Inflammatory macrophage treated with lipopolysaccharide for 1 hour (primary cell): Measurements from ENCODE around the gene CALD1.
A peak's percentile ranks its signal among the peaks of the same experiment; 100 is the strongest.

Experiments used
- DNase-seq, 2 donors: peaks; one replicate each; pipeline ENCODE4 v3.0.0-alpha.2; 2020 to 2022

The CALD1 gene

GRCh38 chr7:134932707-134933370 lies 153.4 kb downstream of the CALD1 start:
- DNase-seq, result no peak

- no peak for DNase-seq
These were observed 154.1 kb downstream of the CALD1 start for GRCh38 chr7:134933460-134934068.

GRCh38 chr7:134935701-134936100 lies 156.3 kb downstream of the CALD1 start:
- DNase-seq, result no peak

- no peak for DNase-seq
These were observed 157.6 kb downstream of the CALD1 start for GRCh38 chr7:134936893-134937510.

GRCh38 chr7:134938141-134938540 lies 158.7 kb downstream of the CALD1 start:
- DNase-seq, result no peak

GRCh38 chr7:134939136-134939535 lies 159.7 kb downstream of the CALD1 start:
- no peak for DNase-seq

GRCh38 chr7:134940729-134941128 lies 161.3 kb downstream of the CALD1 start:
- DNase-seq, result no peak

- DNase-seq, result no peak
These were observed 161.9 kb downstream of the CALD1 start for GRCh38 chr7:134941185-134941900.

- DNase-seq, result no peak
These were observed 162.5 kb downstream of the CALD1 start for GRCh38 chr7:134941952-134942351.

- no peak for DNase-seq
These were observed 163.4 kb downstream of the CALD1 start for GRCh38 chr7:134942690-134943466.

GRCh38 chr7:134943785-134944400 lies 164.5 kb downstream of the CALD1 start:
- DNase-seq, result peak; percentile 28 to 46

GRCh38 chr7:134945691-134946090 lies 166.3 kb downstream of the CALD1 start:
- no peak for DNase-seq

- DNase-seq, result peak; percentile 37 to 41
These were observed 166.8 kb downstream of the CALD1 start for GRCh38 chr7:134946260-134946659.

GRCh38 chr7:134947329-134947728 lies 167.9 kb downstream of the CALD1 start:
- no peak for DNase-seq

- no peak for DNase-seq
These were observed 168.4 kb downstream of the CALD1 start for GRCh38 chr7:134947831-134948230.

- no peak for DNase-seq
These were observed 168.8 kb downstream of the CALD1 start for GRCh38 chr7:134948246-134948645.

GRCh38 chr7:134948736-134949135 lies 169.3 kb downstream of the CALD1 start:
- no peak for DNase-seq

GRCh38 chr7:134949171-134949570 lies 169.7 kb downstream of the CALD1 start:
- DNase-seq, result no peak

GRCh38 chr7:134954197-134955082 lies 175.0 kb downstream of the CALD1 start:
- peak; percentile 25 to 51 for DNase-seq

GRCh38 chr7:134957005-134957404 lies 177.6 kb downstream of the CALD1 start:
- DNase-seq, result no peak

GRCh38 chr7:134959810-134960209 lies 180.4 kb downstream of the CALD1 start:
- no peak for DNase-seq
